RWPE1 (cell line): ENCODE results near the gene ADAMTS2.

ENCODE experiments used
- CTCF ChIA-PET: fragments of 350-600 bp; sonication (Branson Sonifier 250); formaldehyde crosslinking; extraction: SDS; loops from one replicate; lab custom pipeline; 2021; lab: Yijun Ruan, JAX
- POLR2A ChIA-PET: fragments of 400-600 bp; formaldehyde crosslinking; extraction: SDS; loops from one replicate; lab custom pipeline; 2020; ENCODE audit warnings: antibody characterized with exemption; ENCODE audit not compliant: low non-redundant PET; lab: Yijun Ruan, JAX
- DNase-seq: peaks from one replicate; pipeline ENCODE4 v3.0.0; 2012; ENCODE audit warnings: low spot score
- H3K27ac ChIP-seq: fragments of 450-650 bp; 2 replicates; pipeline ENCODE4 v1.5.1; 2017
- TF ChIP-seq, protein P1 (sequence below): fragments of 450-650 bp; conservative IDR thresholded peaks from 2 replicates; pipeline ENCODE4 v1.5.1; 2017; ENCODE audit warnings: low read depth, mild to moderate bottlenecking

ADAMTS2 gene

DNA sequence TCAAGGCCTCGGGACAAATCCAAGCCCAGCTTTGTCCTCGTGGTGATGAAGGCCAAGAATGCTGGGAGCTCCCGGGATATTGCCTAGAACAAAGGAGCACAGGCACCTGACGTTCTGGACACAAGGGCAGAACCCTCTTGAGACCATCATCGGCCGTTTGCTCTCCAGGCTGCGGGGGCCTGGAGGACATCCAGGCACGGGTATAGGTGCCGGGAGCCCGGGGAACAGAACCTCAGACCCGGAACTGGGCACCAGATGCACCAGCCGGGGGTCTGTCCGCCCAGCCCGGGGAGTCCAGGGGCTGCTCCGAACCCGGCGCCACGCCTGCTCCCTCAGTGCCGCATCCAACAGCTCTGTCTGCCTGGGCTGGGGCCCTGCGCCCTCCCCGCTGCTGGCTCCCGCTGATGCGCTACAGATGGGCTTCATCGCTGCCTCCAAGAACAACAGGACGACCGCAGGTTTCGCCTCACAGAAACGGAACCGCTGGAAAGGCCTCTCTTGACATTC lies 88.0 kb downstream of the ADAMTS2 start:
- ChIA-PET CTCF (no interaction called here), POLR2A (no interaction called here)
- TF ChIP-seq, protein P1, sequence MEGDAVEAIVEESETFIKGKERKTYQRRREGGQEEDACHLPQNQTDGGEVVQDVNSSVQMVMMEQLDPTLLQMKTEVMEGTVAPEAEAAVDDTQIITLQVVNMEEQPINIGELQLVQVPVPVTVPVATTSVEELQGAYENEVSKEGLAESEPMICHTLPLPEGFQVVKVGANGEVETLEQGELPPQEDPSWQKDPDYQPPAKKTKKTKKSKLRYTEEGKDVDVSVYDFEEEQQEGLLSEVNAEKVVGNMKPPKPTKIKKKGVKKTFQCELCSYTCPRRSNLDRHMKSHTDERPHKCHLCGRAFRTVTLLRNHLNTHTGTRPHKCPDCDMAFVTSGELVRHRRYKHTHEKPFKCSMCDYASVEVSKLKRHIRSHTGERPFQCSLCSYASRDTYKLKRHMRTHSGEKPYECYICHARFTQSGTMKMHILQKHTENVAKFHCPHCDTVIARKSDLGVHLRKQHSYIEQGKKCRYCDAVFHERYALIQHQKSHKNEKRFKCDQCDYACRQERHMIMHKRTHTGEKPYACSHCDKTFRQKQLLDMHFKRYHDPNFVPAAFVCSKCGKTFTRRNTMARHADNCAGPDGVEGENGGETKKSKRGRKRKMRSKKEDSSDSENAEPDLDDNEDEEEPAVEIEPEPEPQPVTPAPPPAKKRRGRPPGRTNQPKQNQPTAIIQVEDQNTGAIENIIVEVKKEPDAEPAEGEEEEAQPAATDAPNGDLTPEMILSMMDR, result no peak

DNA sequence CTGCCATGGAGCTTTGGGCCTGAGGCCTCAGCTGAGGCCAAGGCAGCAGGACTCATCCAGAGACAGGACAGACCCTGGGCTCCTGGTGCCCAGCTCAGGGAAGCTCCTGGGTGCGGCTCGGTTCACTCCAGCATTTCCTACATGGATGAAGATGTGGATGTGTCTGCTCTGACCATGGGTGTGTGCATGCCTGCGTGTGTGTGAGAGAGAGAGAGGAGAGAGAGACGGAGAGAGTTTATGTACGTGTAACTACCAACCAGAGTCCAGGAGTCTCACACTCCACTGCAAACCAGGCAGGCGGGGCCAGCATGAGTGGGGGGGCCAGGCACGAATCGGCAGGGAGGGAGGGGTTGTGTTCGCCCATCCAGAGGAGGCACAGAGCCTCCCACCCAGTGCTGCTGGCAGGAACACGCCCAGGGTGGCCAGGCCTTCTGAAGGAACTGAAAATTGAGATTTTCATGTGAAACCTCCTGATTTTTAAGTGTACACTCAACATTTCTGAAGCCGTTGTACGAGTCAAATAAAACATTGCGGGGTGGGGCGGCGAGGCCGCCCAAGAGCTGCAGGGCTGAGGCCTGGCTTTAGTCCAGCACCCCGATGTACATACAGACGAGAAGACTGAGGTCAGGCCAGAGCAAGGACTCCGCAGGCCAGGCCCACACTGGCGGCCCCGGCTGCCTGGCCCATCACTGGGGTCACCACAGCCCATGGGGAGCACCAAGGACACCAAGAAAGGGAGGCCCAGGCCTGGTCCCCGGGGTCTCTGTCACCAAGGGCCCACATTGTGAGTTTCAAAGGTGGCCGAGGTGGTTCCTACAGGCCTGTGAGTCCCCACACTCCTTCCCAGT lies 88.7 kb downstream of the ADAMTS2 start:
- ChIA-PET POLR2A (no interaction called here), CTCF (interaction anchor here (0.7 kb wide), 1 partner anchor 190 kb away, joined by 3 read pairs; no protein-coding TSS in a partner anchor)
- TF ChIP-seq, protein P1, result no peak
- no peak for DNase-seq
- no peak overlapping the region for H3K27ac ChIP-seq

More for the DNA sequence above, 88.0 kb downstream of the ADAMTS2 start:
- H3K27ac ChIP-seq, result no peak overlapping the region
- DNase-seq, result no peak

DNA sequence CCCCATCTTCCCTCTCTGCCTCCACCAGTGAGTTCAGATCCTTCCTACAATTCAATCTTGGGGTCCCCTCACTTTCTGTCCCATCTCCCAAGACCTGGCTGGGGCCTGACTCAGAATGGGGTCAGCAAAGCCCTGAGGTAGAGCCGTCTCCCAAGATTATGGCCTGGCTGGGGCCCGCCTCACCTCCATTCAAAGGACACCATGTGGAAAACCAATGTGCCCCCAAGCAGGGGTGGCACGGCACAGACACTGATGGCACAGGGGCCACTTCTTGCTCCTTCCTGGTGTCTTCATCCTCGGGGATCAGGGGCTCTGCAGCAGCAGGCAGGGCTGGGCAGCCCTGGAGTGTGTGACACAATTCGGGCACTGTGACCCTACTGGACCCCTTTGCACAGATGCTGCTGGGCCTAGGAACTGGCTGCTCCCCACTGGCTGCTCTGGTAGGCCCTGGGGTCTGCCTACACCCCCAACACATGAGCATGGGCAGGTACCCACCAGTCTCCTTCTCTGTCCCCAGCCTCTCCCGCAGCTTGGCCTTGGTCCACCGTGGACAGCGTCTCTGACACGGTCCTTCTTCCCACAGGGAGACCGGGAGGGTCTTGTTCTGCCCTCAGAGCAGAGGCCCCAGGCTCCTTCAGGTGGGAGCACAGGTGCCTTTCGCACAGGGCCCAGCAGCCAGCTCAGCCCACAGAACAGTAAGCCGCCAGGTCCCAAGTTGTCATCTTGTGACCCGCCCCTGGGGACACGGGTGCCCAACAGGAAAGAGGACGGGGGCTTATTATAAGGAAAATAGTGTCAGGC lies 89.5 kb downstream of the ADAMTS2 start:
- H3K27ac ChIP-seq, result no peak overlapping the region
- no peak for DNase-seq
- ChIA-PET POLR2A (no interaction called here), CTCF (interaction anchor here (0.7 kb wide), 1 partner anchor 191 kb away, joined by 3 read pairs; no protein-coding TSS in a partner anchor)
- TF ChIP-seq, protein P1, result no peak

DNA sequence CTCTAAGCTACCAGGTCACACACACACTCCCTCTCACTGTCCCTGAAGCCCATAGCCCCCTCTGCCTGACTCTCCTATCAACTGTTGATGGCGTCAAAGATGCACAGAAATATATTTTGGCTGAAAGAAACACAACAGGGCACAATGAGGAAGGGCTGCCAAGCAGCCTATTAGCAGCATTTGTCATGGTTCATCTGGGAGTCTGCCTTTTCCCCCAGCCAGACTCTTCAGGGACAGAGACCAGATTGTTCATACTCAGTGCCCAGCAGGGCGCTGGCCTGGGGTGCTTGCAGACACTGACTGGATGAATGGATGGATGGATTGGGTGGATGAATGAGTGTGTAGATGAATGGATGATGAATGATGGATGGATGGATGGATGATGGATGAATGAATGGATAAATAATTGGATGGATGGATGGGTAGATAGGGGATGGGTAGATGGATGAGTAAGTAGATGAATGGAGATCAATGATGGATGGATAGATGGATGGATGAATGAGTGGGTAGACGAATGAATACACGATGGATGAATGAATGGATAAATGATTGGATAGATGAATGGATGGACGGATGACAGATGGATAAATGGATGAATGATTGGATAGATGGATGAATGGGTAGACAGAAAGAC lies 90.5 kb downstream of the ADAMTS2 start:
- CTCF ChIA-PET, result no interaction called here
- POLR2A ChIA-PET, result no interaction called here
- DNase-seq, result no peak
- no peak overlapping the region for H3K27ac ChIP-seq
- TF ChIP-seq, protein P1, result no peak

DNA sequence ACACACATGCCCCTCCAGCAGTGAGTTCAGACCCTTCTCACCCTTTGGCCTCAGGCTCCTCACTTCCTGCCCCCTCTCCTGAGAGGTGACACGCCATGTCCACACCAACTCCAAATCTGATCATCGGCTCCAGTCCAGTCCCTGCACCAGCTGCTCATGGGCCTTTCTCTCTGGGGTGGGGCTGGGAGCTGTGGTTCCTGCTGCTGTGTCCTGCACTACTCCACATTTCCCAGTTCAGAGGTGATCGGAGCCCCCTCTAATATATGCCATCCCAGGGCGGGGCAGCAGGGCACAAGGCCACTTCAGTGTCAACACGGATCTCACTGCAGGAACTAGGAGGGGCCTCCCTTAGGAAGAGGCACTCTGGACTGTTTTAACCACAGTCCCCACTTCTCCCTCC lies 91.5 kb downstream of the ADAMTS2 start:
- CTCF ChIA-PET, result interaction anchor here (0.6 kb wide), 1 partner anchor 213 kb away, joined by 4 read pairs; no protein-coding TSS in a partner anchor
- POLR2A ChIA-PET, result no interaction called here
- H3K27ac ChIP-seq, result no peak overlapping the region
- TF ChIP-seq, protein P1, result no peak
- no peak for DNase-seq
